ENCODE measurements around the gene SESN3.
"Not testable (repeated sequence)": the region's sequence is repeated elsewhere in the genome, so short reads cannot be mapped to it uniquely, and the experiment has no call there.

SESN3 gene

GRCh38 chr11:95145430-95146060 lies 85.5 kb downstream of the SESN3 start:
- Histone ChIP-seq H3K4me1 (ENCODE audit: insufficient read depth, low read length) (no peaks in the 10 kb centered on the region; the same call in 1 of the 2 replicates), H3K9me3 (ENCODE audit: control insufficient read depth, insufficient read depth, low read length) (no peaks in the 10 kb centered on the region), H3K9ac (ENCODE audit: low read depth, low read length) (no peak overlapping the region), H3K36me3 (ENCODE audit: insufficient read depth, low read length) (no peaks in the 10 kb centered on the region)

DNA sequence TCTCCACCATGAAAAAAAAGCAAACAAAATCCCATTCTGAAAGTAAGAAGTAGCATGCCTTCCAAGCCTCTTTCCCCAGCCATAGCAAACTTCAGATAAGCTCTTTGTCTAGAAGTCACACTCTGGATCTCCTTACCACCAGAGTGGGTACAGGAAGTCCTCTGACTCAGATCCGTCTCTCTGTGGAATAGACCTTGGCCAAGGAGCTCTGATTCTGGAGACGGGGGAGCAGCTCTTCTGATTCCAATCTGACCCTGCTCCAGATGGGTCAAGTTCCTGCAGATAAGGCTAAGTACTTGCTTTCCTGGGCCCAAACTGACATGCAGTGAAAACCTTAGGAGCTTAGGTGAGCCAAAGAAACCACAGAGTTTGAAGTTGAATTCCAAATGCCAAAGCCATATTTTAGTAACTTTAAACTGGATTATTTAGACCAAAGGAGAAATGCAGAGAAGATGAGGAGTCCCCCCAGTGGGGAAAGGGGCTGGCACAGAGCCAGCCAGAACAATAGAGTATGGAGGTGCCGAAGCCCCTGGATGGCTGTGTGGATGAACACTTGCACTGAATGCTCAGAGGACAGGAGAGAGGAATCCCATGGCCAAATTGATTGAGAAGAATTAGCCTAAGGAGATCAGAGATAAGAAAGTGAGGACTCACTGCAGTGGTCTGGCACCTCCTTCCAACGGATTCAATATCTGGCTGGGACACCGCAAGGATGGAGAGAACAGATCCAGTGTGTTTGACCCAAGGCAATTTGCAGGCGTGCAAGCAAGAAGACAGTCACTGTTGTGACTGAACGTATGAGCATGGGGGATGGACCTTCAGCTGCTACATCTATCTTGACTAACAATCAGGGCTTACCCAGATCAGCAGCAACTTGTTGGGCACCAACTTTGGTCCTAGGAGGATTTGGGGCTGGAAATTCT lies 86.4 kb downstream of the SESN3 start:
- no peaks in the 10 kb centered on the region; the same call in 1 of the 2 replicates for H3K4me1 ChIP-seq (ENCODE audit: insufficient read depth, low read length)
- H3K9me3 ChIP-seq (ENCODE audit: control insufficient read depth, insufficient read depth, low read length) = no peaks in the 10 kb centered on the region

DNA sequence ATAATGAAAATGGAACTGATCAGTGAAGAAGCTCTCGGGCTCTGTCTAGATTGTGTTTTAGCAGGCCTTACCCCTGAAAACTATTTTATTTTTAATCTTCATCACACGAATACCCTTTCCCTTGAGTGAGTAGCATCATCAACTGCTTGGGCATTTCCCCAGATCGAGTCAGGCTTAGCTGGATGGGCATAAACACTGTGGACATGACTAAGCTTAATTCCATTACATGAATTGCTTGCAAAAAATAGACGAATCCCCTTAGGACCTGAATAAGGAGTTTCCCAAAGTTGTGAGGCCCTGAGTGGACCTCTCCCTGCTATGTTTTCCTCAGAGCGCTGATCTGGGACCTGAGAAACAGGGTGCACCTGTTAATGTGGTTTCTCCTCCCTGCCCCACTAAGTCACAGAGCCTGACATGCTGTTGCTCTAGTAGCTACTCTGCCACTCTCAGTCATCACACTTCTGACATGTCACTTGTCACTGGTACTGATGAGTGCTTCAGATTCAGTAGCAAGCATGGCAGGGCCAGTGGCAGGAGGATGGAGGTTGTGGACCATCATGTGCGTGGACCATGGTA lies 87.8 kb downstream of the SESN3 start:
- Histone ChIP-seq H3K36me3 (ENCODE audit: insufficient read depth, low read length) (no peaks in the 10 kb centered on the region), H3K9ac (ENCODE audit: low read depth, low read length) (no peak overlapping the region), H3K4me1 (ENCODE audit: insufficient read depth, low read length) (no peaks in the 10 kb centered on the region; the same call in 1 of the 2 replicates), H3K9me3 (ENCODE audit: control insufficient read depth, insufficient read depth, low read length) (no peaks in the 10 kb centered on the region)

More for the DNA sequence above, 86.4 kb downstream of the SESN3 start:
- H3K9ac ChIP-seq (ENCODE audit: low read depth, low read length) = no peak overlapping the region
- no peaks in the 10 kb centered on the region for H3K36me3 ChIP-seq (ENCODE audit: insufficient read depth, low read length)

DNA sequence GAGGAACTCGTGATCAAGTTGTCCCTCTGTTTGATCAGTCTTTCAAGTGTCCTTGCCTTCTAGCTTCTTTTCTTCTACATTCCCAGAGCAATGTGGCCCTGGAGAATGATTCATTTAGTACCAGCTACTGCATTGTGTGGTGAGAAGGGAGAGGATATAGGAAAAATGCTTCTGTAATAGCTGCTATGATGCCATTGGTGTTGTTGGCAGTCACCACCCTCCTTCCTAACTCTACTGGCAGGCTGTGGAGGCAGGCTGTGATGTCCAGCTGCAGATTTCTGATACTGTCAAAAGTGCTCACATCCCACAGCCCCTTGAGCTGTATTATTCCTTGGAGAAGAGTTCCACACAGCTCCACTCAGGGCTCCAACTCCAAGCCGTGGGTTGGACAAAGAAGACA lies 88.6 kb downstream of the SESN3 start:
- H3K36me3 ChIP-seq (ENCODE audit: insufficient read depth, low read length) = no peaks in the 10 kb centered on the region
- H3K4me1 ChIP-seq (ENCODE audit: insufficient read depth, low read length) = no peaks in the 10 kb centered on the region
- no peak overlapping the region for H3K9ac ChIP-seq (ENCODE audit: low read depth, low read length)
- no peaks in the 10 kb centered on the region for H3K9me3 ChIP-seq (ENCODE audit: control insufficient read depth, insufficient read depth, low read length)

DNA sequence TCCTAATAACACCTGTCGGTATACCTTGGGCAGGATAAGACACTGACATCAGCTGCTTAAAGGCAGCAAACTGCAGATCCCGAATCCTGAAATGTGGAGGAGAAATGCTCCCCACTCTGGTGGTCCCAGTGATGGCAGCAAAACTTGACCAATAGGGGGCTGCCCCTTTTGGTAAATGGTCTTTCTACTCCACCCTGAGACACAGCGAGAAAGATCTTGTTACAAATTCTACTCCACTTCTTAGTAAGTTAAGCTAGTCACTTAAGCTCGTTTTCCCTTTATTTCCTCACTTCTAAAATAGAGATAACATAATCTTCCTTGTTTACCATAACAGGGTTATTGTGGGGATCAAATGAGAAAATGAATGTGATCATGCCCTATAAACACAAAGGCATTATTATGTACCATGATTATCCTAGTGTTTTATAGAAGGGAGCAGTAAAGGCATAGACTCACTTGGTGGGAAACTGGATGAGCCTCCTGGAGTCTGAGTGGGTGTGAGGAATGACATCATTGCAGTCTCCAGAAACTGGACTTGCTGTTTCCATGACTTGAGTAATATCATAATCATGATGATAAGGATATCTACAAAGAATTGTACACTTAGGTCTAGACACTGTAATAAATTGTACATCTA lies 90.5 kb downstream of the SESN3 start:
- no peak overlapping the region for H3K9ac ChIP-seq (ENCODE audit: low read depth, low read length)
- no peaks in the 10 kb centered on the region for H3K4me1 ChIP-seq (ENCODE audit: insufficient read depth, low read length)
- H3K36me3 ChIP-seq (ENCODE audit: insufficient read depth, low read length) = no peaks in the 10 kb centered on the region
- no peaks in the 10 kb centered on the region for H3K9me3 ChIP-seq (ENCODE audit: control insufficient read depth, insufficient read depth, low read length)

- no peaks in the 10 kb centered on the region for H3K9me3 ChIP-seq (ENCODE audit: control insufficient read depth, insufficient read depth, low read length)
- no peaks in the 10 kb centered on the region for H3K4me1 ChIP-seq (ENCODE audit: insufficient read depth, low read length)
- H3K36me3 ChIP-seq (ENCODE audit: insufficient read depth, low read length) = no peaks in the 10 kb centered on the region
- no peak overlapping the region for H3K9ac ChIP-seq (ENCODE audit: low read depth, low read length)
These were observed 92.6 kb downstream of the SESN3 start for GRCh38 chr11:95138448-95138847.

- no peaks in the 10 kb centered on the region for H3K36me3 ChIP-seq (ENCODE audit: insufficient read depth, low read length)
- no peak overlapping the region for H3K9ac ChIP-seq (ENCODE audit: low read depth, low read length)
- no peaks in the 10 kb centered on the region for H3K4me1 ChIP-seq (ENCODE audit: insufficient read depth, low read length)
- H3K9me3 ChIP-seq (ENCODE audit: control insufficient read depth, insufficient read depth, low read length) = no peaks in the 10 kb centered on the region
These were observed 93.7 kb downstream of the SESN3 start for GRCh38 chr11:95137299-95137698.

GRCh38 chr11:95136747-95137146 lies 94.3 kb downstream of the SESN3 start:
- not testable (repeated sequence) for H3K36me3 ChIP-seq (ENCODE audit: insufficient read depth, low read length); H3K4me1 ChIP-seq (ENCODE audit: insufficient read depth, low read length); H3K9ac ChIP-seq (ENCODE audit: low read depth, low read length); H3K9me3 ChIP-seq (ENCODE audit: control insufficient read depth, insufficient read depth, low read length)

DNA sequence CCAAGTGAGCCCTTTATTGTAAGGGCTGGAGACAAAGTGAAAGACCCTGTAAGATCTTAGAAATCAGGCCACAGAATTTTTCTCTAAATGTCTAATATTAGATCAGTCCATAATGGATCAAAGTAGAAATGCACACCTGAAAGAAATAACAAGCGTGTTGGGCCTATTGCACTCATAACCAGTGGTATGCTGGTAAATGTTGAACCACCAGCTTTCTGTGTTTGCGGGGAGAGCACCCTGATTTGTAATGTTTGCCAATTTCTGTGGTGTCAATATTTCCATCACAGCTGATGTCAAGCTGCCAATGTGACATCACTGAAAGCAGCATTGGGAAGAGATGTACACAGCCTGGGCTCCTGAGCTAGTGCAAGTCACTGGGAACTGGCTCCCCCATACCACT lies 95.1 kb downstream of the SESN3 start:
- H3K36me3 ChIP-seq (ENCODE audit: insufficient read depth, low read length) = no peaks in the 10 kb centered on the region
- no peak overlapping the region for H3K9ac ChIP-seq (ENCODE audit: low read depth, low read length)
- no peaks in the 10 kb centered on the region for H3K4me1 ChIP-seq (ENCODE audit: insufficient read depth, low read length)
- no peaks in the 10 kb centered on the region for H3K9me3 ChIP-seq (ENCODE audit: control insufficient read depth, insufficient read depth, low read length)

GRCh38 chr11:95135155-95135554 lies 95.8 kb downstream of the SESN3 start:
- Histone ChIP-seq H3K9ac (ENCODE audit: low read depth, low read length) (no peak overlapping the region), H3K4me1 (ENCODE audit: insufficient read depth, low read length) (no peaks in the 10 kb centered on the region), H3K36me3 (ENCODE audit: insufficient read depth, low read length) (no peaks in the 10 kb centered on the region), H3K9me3 (ENCODE audit: control insufficient read depth, insufficient read depth, low read length) (no peaks in the 10 kb centered on the region)

GRCh38 chr11:95134491-95134890 lies 96.5 kb downstream of the SESN3 start:
- no peaks in the 10 kb centered on the region for H3K36me3 ChIP-seq (ENCODE audit: insufficient read depth, low read length)

DNA sequence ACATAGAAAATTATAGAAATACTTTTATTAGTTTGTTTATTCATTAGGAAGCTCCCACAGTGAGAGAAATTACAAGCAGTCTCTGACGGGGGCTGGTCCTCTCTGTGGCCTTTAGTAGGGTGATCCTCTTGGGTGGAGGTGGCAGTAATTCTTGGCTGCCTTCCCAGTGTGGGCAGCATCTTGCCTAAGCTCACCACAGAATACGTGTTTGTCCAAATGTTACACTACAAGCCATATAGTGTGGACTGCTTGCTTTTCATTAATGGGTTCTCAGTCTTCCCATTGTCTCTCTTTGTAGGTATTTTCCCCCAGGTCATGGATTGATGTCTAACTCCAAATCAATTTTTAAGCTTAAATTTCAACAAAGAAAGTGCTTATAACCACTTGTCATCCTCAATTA lies 98.0 kb downstream of the SESN3 start:
- Histone ChIP-seq H3K36me3 (ENCODE audit: insufficient read depth, low read length) (no peaks in the 10 kb centered on the region), H3K4me1 (ENCODE audit: insufficient read depth, low read length) (no peaks in the 10 kb centered on the region), H3K9ac (ENCODE audit: low read depth, low read length) (no peak overlapping the region), H3K9me3 (ENCODE audit: control insufficient read depth, insufficient read depth, low read length) (no peaks in the 10 kb centered on the region)

More at GRCh38 chr11:95134491-95134890, 96.5 kb downstream of the SESN3 start:
- no peaks in the 10 kb centered on the region for H3K4me1 ChIP-seq (ENCODE audit: insufficient read depth, low read length)
- H3K9ac ChIP-seq (ENCODE audit: low read depth, low read length) = no peak overlapping the region
- no peaks in the 10 kb centered on the region for H3K9me3 ChIP-seq (ENCODE audit: control insufficient read depth, insufficient read depth, low read length)

- H3K9me3 ChIP-seq (ENCODE audit: control insufficient read depth, insufficient read depth, low read length) = no peaks in the 10 kb centered on the region; the same call in 1 of the 2 replicates
- no peaks in the 10 kb centered on the region for H3K36me3 ChIP-seq (ENCODE audit: insufficient read depth, low read length)
- H3K4me1 ChIP-seq (ENCODE audit: insufficient read depth, low read length) = no peaks in the 10 kb centered on the region
- H3K9ac ChIP-seq (ENCODE audit: low read depth, low read length) = no peak overlapping the region
These were observed 102.4 kb downstream of the SESN3 start for GRCh38 chr11:95128602-95129001.

GRCh38 chr11:95123556-95123955 lies 107.4 kb downstream of the SESN3 start:
- Histone ChIP-seq H3K4me1 (ENCODE audit: insufficient read depth, low read length) (no peaks in the 10 kb centered on the region), H3K9me3 (ENCODE audit: control insufficient read depth, insufficient read depth, low read length) (no peaks in the 10 kb centered on the region; the same call in 1 of the 2 replicates), H3K36me3 (ENCODE audit: insufficient read depth, low read length) (no peaks in the 10 kb centered on the region), H3K9ac (ENCODE audit: low read depth, low read length) (no peak overlapping the region)
